ENCODE measurements around the gene MSL3B.
A peak's percentile ranks its signal among the peaks of the same experiment; 100 is the strongest.

Gene MSL3B

DNA sequence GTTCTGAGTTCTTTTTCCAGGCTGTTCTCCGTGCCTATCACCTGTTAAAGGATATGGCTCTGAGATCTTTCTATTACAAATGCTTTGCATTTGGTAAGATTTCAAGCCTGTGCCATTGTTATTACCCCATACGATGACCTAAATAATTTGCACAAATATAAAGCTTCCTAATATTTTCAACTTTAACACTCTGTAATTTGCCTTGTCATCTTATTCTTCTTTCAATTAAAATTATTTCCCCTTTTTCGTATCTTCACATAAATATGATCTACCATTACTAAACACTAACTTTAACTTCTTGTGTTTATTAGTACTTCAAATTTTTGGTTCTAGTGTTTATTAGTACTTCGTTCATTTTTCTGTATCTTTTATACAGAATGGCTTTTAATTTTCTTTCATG is 3.2 kb upstream of the MSL3B start:
- H3K27me3 Mint-ChIP-seq (ENCODE audit: unreplicated experiment): peaks cover 1% of the 10 kb centered on the region
- H3K9me3 Mint-ChIP-seq (ENCODE audit: unreplicated experiment): no peaks in the 10 kb centered on the region
- DNase-seq (ENCODE audit: low spot score): no peak
- no peak for TF ChIP-seq CTCF (IDR thresholded peaks at IDR 0.05; ENCODE audit: unreplicated experiment)
- H3K4me3 Mint-ChIP-seq (ENCODE audit: unreplicated experiment): no peak overlapping the region
- no peaks in the 10 kb centered on the region for H3K4me1 Mint-ChIP-seq (ENCODE audit: unreplicated experiment)
- no peak overlapping the region for H3K27ac Mint-ChIP-seq (ENCODE audit: unreplicated experiment)
- H3K36me3 Mint-ChIP-seq (ENCODE audit: low read depth, unreplicated experiment): peaks cover 6% of the 10 kb centered on the region

- no peak for TF ChIP-seq CTCF (IDR thresholded peaks at IDR 0.05; ENCODE audit: unreplicated experiment)
- Mint-ChIP-seq H3K27ac (ENCODE audit: unreplicated experiment) (no peak overlapping the region), H3K27me3 (ENCODE audit: unreplicated experiment) (peaks cover 1% of the 10 kb centered on the region), H3K36me3 (ENCODE audit: low read depth, unreplicated experiment) (peaks cover 6% of the 10 kb centered on the region), H3K9me3 (ENCODE audit: unreplicated experiment) (no peaks in the 10 kb centered on the region), H3K4me1 (ENCODE audit: unreplicated experiment) (no peaks in the 10 kb centered on the region), H3K4me3 (ENCODE audit: unreplicated experiment) (peak overlapping the region; percentile 92)
- no peak for DNase-seq (ENCODE audit: low spot score)
Measured at GRCh38 chr2:233866479-233866878, 1.7 kb downstream of the MSL3B start.

DNA sequence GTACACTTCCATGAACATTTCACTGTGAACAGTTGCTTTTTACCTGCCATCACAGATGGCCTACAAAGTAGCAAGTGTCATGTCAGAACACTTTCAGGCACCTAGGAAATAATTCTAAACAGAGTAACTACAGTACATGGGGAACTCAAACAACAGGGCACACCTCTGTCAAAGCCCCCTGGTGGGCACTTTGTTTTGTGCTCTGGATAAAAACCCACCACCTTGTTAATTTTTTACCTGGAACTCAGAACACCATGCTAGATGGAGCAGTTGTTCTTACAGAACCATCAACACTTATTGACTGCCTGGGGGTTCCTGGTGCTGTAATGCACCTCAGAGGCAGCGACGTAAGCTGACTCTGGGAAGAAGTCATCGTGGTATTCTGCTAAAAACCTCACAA is 2.3 kb downstream of the MSL3B start:
- H3K27me3 Mint-ChIP-seq (ENCODE audit: unreplicated experiment): peaks cover 1% of the 10 kb centered on the region
- peak; percentile 77 for TF ChIP-seq CTCF (IDR thresholded peaks at IDR 0.05; ENCODE audit: unreplicated experiment)
- H3K4me1 Mint-ChIP-seq (ENCODE audit: unreplicated experiment): no peaks in the 10 kb centered on the region
- no peak for DNase-seq (ENCODE audit: low spot score)
- H3K9me3 Mint-ChIP-seq (ENCODE audit: unreplicated experiment): no peaks in the 10 kb centered on the region
- H3K36me3 Mint-ChIP-seq (ENCODE audit: low read depth, unreplicated experiment): peaks cover 6% of the 10 kb centered on the region
- H3K4me3 Mint-ChIP-seq (ENCODE audit: unreplicated experiment): no peak overlapping the region
- H3K27ac Mint-ChIP-seq (ENCODE audit: unreplicated experiment): no peak overlapping the region

GRCh38 chr2:233862261-233862768 is 5.9 kb downstream of the MSL3B start:
- no peak for TF ChIP-seq CTCF (IDR thresholded peaks at IDR 0.05; ENCODE audit: unreplicated experiment)
- Mint-ChIP-seq H3K27me3 (ENCODE audit: unreplicated experiment) (peaks cover 1% of the 10 kb centered on the region), H3K9me3 (ENCODE audit: unreplicated experiment) (no peaks in the 10 kb centered on the region), H3K4me1 (ENCODE audit: unreplicated experiment) (no peaks in the 10 kb centered on the region), H3K4me3 (ENCODE audit: unreplicated experiment) (no peak overlapping the region), H3K36me3 (ENCODE audit: low read depth, unreplicated experiment) (peaks cover 6% of the 10 kb centered on the region), H3K27ac (ENCODE audit: unreplicated experiment) (no peak overlapping the region)
- no peak for DNase-seq (ENCODE audit: low spot score)

DNA sequence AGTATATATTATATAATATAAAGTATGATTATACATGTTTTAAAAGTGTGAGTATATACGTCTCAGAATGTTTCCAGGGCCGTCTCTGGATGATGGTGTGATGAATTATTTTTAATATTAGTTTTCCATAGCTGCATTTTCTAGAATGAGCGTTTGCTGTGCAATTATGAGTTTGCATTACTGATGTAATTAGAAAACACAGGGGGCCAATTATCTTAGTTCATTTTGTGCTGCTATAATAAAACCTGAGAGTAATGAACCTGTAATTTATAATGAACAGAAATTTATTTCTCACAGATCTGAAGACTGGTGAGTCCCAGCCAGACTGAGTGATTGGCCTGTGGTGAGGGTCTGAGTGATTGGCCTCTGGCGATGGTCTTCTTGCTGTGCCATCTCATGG is 9.9 kb downstream of the MSL3B start:
- Mint-ChIP-seq H3K36me3 (ENCODE audit: low read depth, unreplicated experiment) (no peaks in the 10 kb centered on the region), H3K4me3 (ENCODE audit: unreplicated experiment) (no peak overlapping the region), H3K27me3 (ENCODE audit: unreplicated experiment) (peaks cover 2% of the 10 kb centered on the region), H3K27ac (ENCODE audit: unreplicated experiment) (no peak overlapping the region), H3K9me3 (ENCODE audit: unreplicated experiment) (no peaks in the 10 kb centered on the region), H3K4me1 (ENCODE audit: unreplicated experiment) (peaks cover 6% of the 10 kb centered on the region)
- DNase-seq (ENCODE audit: low spot score): no peak
- no peak for TF ChIP-seq CTCF (IDR thresholded peaks at IDR 0.05; ENCODE audit: unreplicated experiment)

All from endothelial cell (in vitro differentiated cells).